ENCODE measurements around the gene MTRF1L. TPM values are rescaled to one million over a fixed set of nuclear protein-coding genes. Genes with fewer than 3 reads are reported as not detected.
A peak's percentile ranks its signal among the peaks of the same experiment; 100 is the strongest.
"Not testable (repeated sequence)": the region's sequence is repeated elsewhere in the genome, so short reads cannot be mapped to it uniquely, and the experiment has no call there.

MTRF1L gene
- total RNA-seq, 1 donor from 2014 or later, result 17.0 TPM

GRCh38 chr6:152993847-152994246 is 8.7 kb downstream of the MTRF1L start:
- H3K9me3 Mint-ChIP-seq, result no peaks in the 10 kb centered on the region
- no peaks in the 10 kb centered on the region for H3K27me3 Mint-ChIP-seq (ENCODE audit: low read depth)
- no peak overlapping the region for H3K27ac Mint-ChIP-seq
- H3K4me3 Mint-ChIP-seq, result no peak overlapping the region
- H3K36me3 Mint-ChIP-seq, result peaks cover 21% of the 10 kb centered on the region
- DNase-seq (ENCODE audit: low spot score in 2 of 2, unreplicated experiment in 2 of 2), result no peak
- TF ChIP-seq CTCF (IDR thresholded peaks at IDR 0.05; ENCODE audit: unreplicated experiment), result no peak
- H3K4me1 Mint-ChIP-seq, result no peaks in the 10 kb centered on the region

- Mint-ChIP-seq H3K27me3 (ENCODE audit: low read depth) (no peaks in the 10 kb centered on the region), H3K27ac (no peak overlapping the region), H3K4me1 (no peaks in the 10 kb centered on the region), H3K4me3 (no peak overlapping the region), H3K9me3 (no peaks in the 10 kb centered on the region), H3K36me3 (peaks cover 21% of the 10 kb centered on the region)
- no peak for TF ChIP-seq CTCF (IDR thresholded peaks at IDR 0.05; ENCODE audit: unreplicated experiment)
- no peak for DNase-seq (ENCODE audit: low spot score in 2 of 2, unreplicated experiment in 2 of 2)
Observed at GRCh38 chr6:152993431-152993830, 9.1 kb downstream of the MTRF1L start.

- Mint-ChIP-seq H3K4me3 (no peak overlapping the region), H3K9me3 (no peaks in the 10 kb centered on the region), H3K4me1 (peaks cover 14% of the 10 kb centered on the region), H3K27me3 (ENCODE audit: low read depth) (no peaks in the 10 kb centered on the region), H3K36me3 (peaks cover 14% of the 10 kb centered on the region), H3K27ac (no peak overlapping the region)
- no peak for DNase-seq (ENCODE audit: low spot score in 2 of 2, unreplicated experiment in 2 of 2)
- TF ChIP-seq CTCF (IDR thresholded peaks at IDR 0.05; ENCODE audit: unreplicated experiment), result no peak
Observed at GRCh38 chr6:152986978-152987377, 15.5 kb downstream of the MTRF1L start.

GRCh38 chr6:152985300-152985699 is 17.2 kb downstream of the MTRF1L start:
- H3K27ac Mint-ChIP-seq; H3K27me3 Mint-ChIP-seq (ENCODE audit: low read depth); H3K9me3 Mint-ChIP-seq; DNase-seq (ENCODE audit: low spot score in 2 of 2, unreplicated experiment in 2 of 2); H3K36me3 Mint-ChIP-seq; H3K4me3 Mint-ChIP-seq: not testable (repeated sequence)
- H3K4me1 Mint-ChIP-seq, result peaks cover 29% of the 10 kb centered on the region

- Mint-ChIP-seq H3K27me3 (ENCODE audit: low read depth) (no peaks in the 10 kb centered on the region), H3K4me3 (peak overlapping the region; percentile 94), H3K9me3 (no peaks in the 10 kb centered on the region), H3K4me1 (peaks cover 36% of the 10 kb centered on the region), H3K27ac (peak overlapping the region; percentile 99), H3K36me3 (peaks cover 5% of the 10 kb centered on the region)
- TF ChIP-seq CTCF (IDR thresholded peaks at IDR 0.05; ENCODE audit: unreplicated experiment), result no peak
- no peak for DNase-seq (ENCODE audit: low spot score in 2 of 2, unreplicated experiment in 2 of 2)
Observed at GRCh38 chr6:152984513-152984872, 18.0 kb downstream of the MTRF1L start.

GRCh38 chr6:152983637-152984512 is 18.6 kb downstream of the MTRF1L start:
- TF ChIP-seq CTCF (IDR thresholded peaks at IDR 0.05; ENCODE audit: unreplicated experiment), result no peak
- peak overlapping the region; percentile 99 for H3K27ac Mint-ChIP-seq
- DNase-seq (ENCODE audit: low spot score in 2 of 2, unreplicated experiment in 2 of 2), result peak; percentile 95 to 98
- no peaks in the 10 kb centered on the region for H3K9me3 Mint-ChIP-seq
- H3K27me3 Mint-ChIP-seq (ENCODE audit: low read depth), result no peaks in the 10 kb centered on the region
- H3K4me1 Mint-ChIP-seq, result peaks cover 36% of the 10 kb centered on the region
- H3K4me3 Mint-ChIP-seq, result peak overlapping the region; percentile 94
- peaks cover 5% of the 10 kb centered on the region for H3K36me3 Mint-ChIP-seq
